ENCODE measurements around the gene MMADHC. TPM values are rescaled to one million over a fixed set of nuclear protein-coding genes. Genes with fewer than 3 reads are reported as not detected.

MMADHC gene
- total RNA-seq, result 191 and 199 TPM in 2 replicates

DNA sequence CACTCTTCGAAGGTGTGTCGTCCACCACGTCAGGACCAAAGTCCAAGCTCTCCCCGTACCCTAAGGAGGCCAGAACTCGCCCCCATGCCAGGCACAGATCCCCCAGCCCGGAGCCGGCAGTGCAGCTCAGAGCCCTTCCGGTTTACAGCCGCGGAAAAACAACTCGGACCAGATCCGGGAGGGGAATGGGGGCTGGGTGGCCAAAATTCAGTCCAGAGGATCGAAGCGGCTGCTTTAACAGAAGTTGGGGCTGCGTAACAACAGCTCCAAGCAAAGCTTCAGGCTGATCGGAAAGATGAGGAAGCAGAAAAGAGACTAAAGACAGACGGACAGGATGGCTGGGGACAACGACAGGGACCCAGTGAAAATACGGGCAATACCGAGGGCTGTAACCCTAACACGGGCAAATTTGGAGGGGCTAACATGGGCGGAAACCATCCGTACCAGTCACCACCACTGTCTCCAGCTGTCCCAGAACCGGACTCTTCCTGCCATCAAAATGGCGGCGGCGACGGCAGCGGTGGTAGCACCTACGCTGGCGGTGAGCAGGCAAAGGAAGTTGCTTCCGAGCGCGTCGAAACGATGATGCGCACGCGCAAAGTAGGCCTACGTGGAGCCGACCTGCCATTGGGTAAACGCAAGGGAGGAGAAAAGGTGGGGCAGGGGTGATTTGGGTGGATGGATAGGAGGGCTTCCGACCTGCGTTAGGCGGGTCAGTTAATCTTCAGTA, at the start of gene MMADHC:
MMADHC (minus strand) TSS at position 556 of the 730 bp plus-strand sequence. CDS start 678 bp downstream, outside the sequence.

Measured in tracheal epithelial cell (primary cell).